ENCODE data around the gene ATF7.
"Not testable (repeated sequence)": the region's sequence is repeated elsewhere in the genome, so short reads cannot be mapped to it uniquely, and the experiment has no call there.

The ATF7 gene

DNA sequence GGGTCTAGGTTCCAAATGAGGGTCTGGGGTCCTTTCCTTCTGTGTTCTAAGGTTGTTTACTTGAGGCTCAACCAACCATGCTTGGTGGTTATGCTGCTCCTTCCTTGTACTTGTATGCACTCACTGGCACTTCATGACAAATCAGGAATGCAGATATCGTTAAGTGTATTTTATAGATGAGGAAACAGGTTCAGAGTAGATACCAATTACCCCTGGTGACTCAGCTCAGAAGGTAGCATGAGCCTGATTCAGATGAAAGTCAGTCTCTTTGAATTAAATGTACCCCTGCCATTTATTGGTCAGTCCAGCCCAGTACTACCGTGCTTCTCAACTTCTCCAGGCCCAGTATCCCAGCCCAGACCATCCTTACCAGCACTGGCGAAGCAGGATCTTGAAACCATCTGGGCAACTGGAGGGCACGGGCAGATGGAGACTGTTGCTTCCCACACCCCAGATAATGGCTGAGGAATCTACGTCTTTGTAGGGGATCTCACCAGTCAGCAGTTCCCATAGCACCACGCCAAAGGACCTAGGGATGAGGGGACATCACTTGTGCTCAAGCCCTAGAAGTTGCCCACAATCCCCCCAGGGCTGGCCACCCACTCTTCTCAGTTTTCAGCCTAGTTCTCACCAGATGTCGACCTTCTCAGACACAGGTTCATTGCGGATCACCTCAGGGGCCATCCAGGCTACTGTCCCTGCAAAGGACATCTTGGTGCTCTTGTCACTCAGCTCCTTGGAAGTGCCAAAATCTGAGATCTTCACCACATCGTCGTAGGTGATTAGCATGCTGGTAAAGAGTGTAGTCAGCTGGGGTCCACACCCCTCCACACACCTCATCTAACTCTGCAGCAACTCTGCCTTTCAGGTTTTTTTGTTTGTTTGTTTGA is 141.3 kb downstream of the ATF7 start:
- H3K4me3 ChIP-seq (ENCODE audit: low read depth, low read length): no peak overlapping the region
- TF ChIP-seq, protein P1, sequence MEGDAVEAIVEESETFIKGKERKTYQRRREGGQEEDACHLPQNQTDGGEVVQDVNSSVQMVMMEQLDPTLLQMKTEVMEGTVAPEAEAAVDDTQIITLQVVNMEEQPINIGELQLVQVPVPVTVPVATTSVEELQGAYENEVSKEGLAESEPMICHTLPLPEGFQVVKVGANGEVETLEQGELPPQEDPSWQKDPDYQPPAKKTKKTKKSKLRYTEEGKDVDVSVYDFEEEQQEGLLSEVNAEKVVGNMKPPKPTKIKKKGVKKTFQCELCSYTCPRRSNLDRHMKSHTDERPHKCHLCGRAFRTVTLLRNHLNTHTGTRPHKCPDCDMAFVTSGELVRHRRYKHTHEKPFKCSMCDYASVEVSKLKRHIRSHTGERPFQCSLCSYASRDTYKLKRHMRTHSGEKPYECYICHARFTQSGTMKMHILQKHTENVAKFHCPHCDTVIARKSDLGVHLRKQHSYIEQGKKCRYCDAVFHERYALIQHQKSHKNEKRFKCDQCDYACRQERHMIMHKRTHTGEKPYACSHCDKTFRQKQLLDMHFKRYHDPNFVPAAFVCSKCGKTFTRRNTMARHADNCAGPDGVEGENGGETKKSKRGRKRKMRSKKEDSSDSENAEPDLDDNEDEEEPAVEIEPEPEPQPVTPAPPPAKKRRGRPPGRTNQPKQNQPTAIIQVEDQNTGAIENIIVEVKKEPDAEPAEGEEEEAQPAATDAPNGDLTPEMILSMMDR (IDR thresholded peaks at IDR 0.05; ENCODE audit: low read depth, low read length): no peak

DNA sequence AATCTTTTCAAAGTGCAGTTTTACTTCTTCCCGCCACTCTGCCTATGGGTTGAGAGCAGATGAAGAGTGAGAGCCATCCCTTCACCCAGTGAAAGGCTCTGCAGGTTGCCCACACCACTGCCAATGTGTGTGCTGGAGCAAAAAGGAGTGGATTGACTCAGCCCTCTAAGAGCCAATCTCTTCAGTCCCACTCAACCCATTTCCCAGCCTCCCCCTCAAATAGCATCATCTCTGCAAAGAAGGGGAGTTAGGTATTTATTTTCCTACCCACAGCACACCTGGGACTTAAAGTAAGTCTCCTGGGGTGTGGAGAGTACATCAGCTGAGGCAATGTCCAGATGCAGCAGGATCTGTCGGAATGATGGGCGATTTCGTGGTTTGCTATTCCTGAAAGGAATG is 142.2 kb downstream of the ATF7 start:
- TF ChIP-seq, protein P1 (IDR thresholded peaks at IDR 0.05; ENCODE audit: low read depth, low read length): no peak
- no peak overlapping the region for H3K4me3 ChIP-seq (ENCODE audit: low read depth, low read length)

DNA sequence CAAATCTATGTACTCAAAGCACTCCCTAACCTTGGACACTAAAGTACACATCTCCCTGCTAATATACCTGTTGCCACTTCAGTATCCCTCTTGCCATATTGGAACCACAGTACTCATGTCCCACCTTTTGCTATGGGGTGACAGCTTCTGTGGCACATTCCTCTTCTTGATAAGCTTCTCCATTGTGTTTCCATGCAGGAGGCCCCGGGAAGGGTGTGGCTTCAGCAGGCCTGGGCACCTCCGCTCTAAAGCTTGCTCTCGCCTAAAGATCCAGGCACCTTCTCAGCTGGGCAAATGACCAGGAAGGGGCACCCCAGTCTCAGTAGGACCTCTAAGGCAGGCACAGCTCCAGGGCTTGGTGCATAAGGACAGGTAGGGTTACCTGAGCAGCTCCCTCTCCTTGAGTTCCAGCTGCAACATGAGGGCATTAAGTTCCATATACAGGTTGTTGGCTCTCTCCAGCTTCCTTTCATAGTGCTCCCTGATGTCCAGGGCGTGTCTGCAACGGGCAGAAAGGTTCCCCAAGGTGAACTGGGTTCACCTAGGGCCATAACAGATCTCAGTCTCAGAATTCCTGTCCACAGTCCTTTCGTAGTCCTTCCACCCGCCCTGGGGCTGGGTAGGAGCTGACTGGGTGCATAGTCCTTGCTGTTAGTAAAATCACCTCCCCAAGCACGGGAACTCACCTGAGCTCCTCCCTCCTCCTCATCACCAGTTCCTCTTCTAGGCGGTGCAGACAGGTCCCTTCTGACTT is 142.8 kb downstream of the ATF7 start:
- TF ChIP-seq, protein P1 (IDR thresholded peaks at IDR 0.05; ENCODE audit: low read depth, low read length): no peak
- no peak overlapping the region for H3K4me3 ChIP-seq (ENCODE audit: low read depth, low read length)

DNA sequence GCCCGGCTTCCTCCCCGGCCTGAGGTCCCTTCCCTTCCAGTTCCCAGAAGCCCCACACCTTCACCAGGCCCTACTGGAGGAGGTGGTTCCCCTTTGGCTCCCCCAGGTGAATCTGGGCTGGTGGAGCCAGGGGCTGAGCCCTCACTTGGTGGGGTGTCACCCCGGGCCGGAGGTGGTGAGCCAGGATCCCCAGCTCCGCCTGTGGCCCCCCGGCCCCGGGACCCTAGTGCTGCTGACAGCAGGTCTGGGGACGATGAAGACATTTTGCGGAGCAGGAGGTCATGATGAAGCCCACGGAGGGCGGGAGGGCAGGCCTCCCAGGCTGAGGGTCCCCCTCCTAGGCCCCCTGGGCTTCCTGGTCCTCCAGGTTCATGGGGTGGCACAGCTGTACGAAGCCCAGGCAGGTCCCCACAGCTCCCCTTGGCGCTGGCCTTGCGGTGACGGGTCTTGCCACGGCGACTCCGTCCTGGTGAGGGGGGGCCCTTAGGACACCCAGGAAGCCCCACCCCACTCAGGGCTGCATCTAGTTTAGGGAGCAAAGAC is 143.5 kb downstream of the ATF7 start:
- H3K4me3 ChIP-seq (ENCODE audit: low read depth, low read length): no peak overlapping the region
- TF ChIP-seq, protein P1 (IDR thresholded peaks at IDR 0.05; ENCODE audit: low read depth, low read length): no peak

DNA sequence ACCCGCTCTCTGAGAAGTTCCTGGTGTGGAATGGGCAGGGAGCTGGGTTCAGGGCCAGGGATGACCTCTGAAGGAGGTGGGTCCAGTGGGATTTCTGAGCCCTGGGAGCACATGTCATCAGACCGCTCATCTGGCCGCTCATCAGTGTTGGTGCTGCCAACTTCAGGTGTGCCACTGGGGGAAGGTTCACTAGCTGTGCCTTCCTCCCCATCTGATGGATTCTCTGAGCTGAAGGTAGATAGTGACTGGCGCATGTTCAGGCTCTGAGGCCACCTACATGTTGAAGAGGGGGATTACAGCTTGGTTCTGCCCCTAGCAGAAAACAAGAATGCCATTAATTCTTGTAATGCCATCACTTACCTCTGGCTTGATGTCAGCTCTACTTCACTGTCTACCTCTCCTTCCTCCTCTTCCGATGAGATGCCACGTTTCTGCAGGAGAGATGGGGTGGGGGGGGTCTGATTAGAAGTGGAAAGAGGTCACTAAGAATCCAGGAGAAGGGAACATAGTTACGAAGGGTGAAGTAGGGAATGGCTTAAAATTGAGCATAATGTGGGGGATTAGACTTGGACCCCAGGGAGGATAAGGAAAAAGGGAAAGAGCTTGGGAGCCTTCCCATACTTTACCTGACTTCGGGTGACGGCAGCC is 144.1 kb downstream of the ATF7 start:
- no peak overlapping the region for H3K4me3 ChIP-seq (ENCODE audit: low read depth, low read length)
- TF ChIP-seq, protein P1 (IDR thresholded peaks at IDR 0.05; ENCODE audit: low read depth, low read length): no peak

DNA sequence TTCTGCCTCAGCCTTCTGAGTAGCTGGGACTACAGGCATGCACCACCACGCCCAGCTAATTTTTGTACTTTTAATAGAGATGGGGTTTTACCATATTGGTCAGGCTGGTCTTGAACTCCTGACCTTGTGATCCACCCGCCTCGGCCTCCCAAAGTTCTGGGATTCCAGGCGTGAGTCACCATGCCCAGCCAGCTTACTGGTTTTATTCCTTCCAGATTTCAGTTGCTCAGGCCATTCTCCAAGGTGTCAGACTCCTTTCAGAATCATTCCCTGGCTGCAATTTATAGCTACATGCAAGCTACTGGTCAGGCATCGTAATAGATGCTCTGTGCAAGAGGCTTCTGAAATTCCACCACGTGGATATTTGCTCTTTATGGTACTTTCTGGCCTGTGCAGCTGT is 144.7 kb downstream of the ATF7 start:
- H3K4me3 ChIP-seq (ENCODE audit: low read depth, low read length): not testable (repeated sequence)

All from WI38 (cell line).